Smooth muscle cell (in vitro differentiated cells): ENCODE measurements around the gene NARF. TPM values are rescaled to one million over a fixed set of nuclear protein-coding genes. Genes with fewer than 3 reads are reported as not detected.
"Not testable (repeated sequence)": the region's sequence is repeated elsewhere in the genome, so short reads cannot be mapped to it uniquely, and the experiment has no call there.

Experiments used
- DNase-seq: peaks from one replicate; lab custom pipeline; 2025; ENCODE audit not compliant: unreplicated experiment; lab: John Stamatoyannopoulos, UW
- H2AFZ ChIP-seq: fragments of 200-600 bp; sonication (generic); 2 replicates; pipeline ENCODE4 v1.6.0; 2016; ENCODE audit warnings: antibody characterized with exemption, low read depth, mild to moderate bottlenecking
- H3F3A ChIP-seq: fragments of 200-600 bp; sonication (generic); 2 replicates; pipeline ENCODE4 v1.6.0; 2017; ENCODE audit warnings: antibody characterized with exemption, low read depth
- H3K27ac ChIP-seq: fragments of 200-600 bp; sonication (generic); 2 replicates; pipeline ENCODE4 v1.5.1; 2016; ENCODE audit warnings: low read depth, mild to moderate bottlenecking
- H3K27me3 ChIP-seq: fragments of 200-600 bp; sonication (generic); 2 replicates; pipeline ENCODE4 v1.6.1; 2016; ENCODE audit warnings: low read depth, mild to moderate bottlenecking
- H3K36me3 ChIP-seq: fragments of 200-600 bp; sonication (generic); 2 replicates; pipeline ENCODE4 v1.5.1; 2016; ENCODE audit warnings: low read depth
- H3K4me1 ChIP-seq: fragments of 200-600 bp; sonication (generic); 2 replicates; pipeline ENCODE4 v1.5.1; 2016; ENCODE audit warnings: low read depth
- H3K4me2 ChIP-seq: fragments of 200-600 bp; sonication (generic); 2 replicates; pipeline ENCODE4 v1.6.0; 2016; ENCODE audit warnings: mild to moderate bottlenecking
- H3K4me3 ChIP-seq: fragments of 200-600 bp; sonication (generic); 2 replicates; pipeline ENCODE4 v1.5.1; 2016; ENCODE audit warnings: mild to moderate bottlenecking
- H3K79me2 ChIP-seq: fragments of 200-600 bp; sonication (generic); 2 replicates; pipeline ENCODE4 v1.6.0; 2016; ENCODE audit warnings: low read depth, mild to moderate bottlenecking
- H3K9ac ChIP-seq: fragments of 200-600 bp; sonication (generic); 2 replicates; pipeline ENCODE4 v1.6.0; 2016; ENCODE audit warnings: low read depth
- H3K9me3 ChIP-seq: fragments of 200-600 bp; sonication (generic); replicated peaks from 2 replicates; pipeline ENCODE4 v1.5.1; 2016; ENCODE audit warnings: low read depth
- H4K20me1 ChIP-seq: fragments of 200-600 bp; sonication (generic); 2 replicates; pipeline ENCODE4 v1.6.0; 2016; ENCODE audit warnings: low read depth
- CTCF ChIP-seq: fragments of 200-600 bp; sonication (generic); IDR thresholded peaks from 2 replicates; pipeline ENCODE4 v1.5.1; 2017; ENCODE audit warnings: borderline replicate concordance, mild to moderate bottlenecking, antibody characterized with exemption; ENCODE audit not compliant: insufficient read depth, poor library complexity, severe bottlenecking
- WGBS: methylation state at CpG from one replicate; pipeline ENCODE4 v1.1.7; 2016; ENCODE audit warnings: low lambda C conversion rate; 5-methylcytosine and 5-hydroxymethylcytosine counted together
- polyA plus RNA-seq: library from polyadenylated mRNA; unstranded; fragments of >200 nt; fragmentation: Nextera tagmentation; extraction: Ambion mirVana; gene quantifications from 2 replicates; pipeline ENCODE4 v1.2.1, GENCODE V29; 2016
- total RNA-seq: library from RNA; depleted of rRNA; stranded (reverse); fragments of >200 nt; gene quantifications from 2 replicates; pipeline ENCODE4 v1.2.3, GENCODE V29; 2014

The NARF gene
- total and polyA plus RNA-seq, 2 experiments from 2014 or later = 52.0 to 178 TPM

GRCh38 chr17:82531431-82531881 is 72.9 kb downstream of the NARF start:
- no peak overlapping the region for H3K4me3 ChIP-seq
- H3K9me3 ChIP-seq = no peaks in the 10 kb centered on the region
- H3K9ac ChIP-seq = no peak overlapping the region
- no peak for DNase-seq
- peaks cover 97% of the 10 kb centered on the region for H3K79me2 ChIP-seq
- peaks cover 16% of the 10 kb centered on the region for H3F3A ChIP-seq
- 68% methylated on average over 7 of the region's 7 CpGs for WGBS
- TF ChIP-seq CTCF = no peak
- peaks cover 28% of the 10 kb centered on the region for H3K4me1 ChIP-seq
- H3K4me2 ChIP-seq = peak overlapping the region; percentile 21
- H2AFZ ChIP-seq = no peak overlapping the region
- peak overlapping the region; percentile 67 for H3K27ac ChIP-seq
- H3K36me3 ChIP-seq = no peaks in the 10 kb centered on the region
- no peaks in the 10 kb centered on the region for H3K27me3 ChIP-seq
- peaks cover 100% of the 10 kb centered on the region for H4K20me1 ChIP-seq

- Histone ChIP-seq H2AFZ (no peak overlapping the region), H3K4me1 (peaks cover 31% of the 10 kb centered on the region), H3K27me3 (no peaks in the 10 kb centered on the region), H3K9ac (no peak overlapping the region), H4K20me1 (peaks cover 100% of the 10 kb centered on the region), H3K36me3 (no peaks in the 10 kb centered on the region), H3K9me3 (no peaks in the 10 kb centered on the region), H3K4me2 (no peak overlapping the region), H3K27ac (peak overlapping the region; percentile 93), H3K4me3 (no peak overlapping the region), H3F3A (peaks cover 36% of the 10 kb centered on the region), H3K79me2 (peaks cover 97% of the 10 kb centered on the region)
- WGBS = 72% methylated on average over 7 of the region's 7 CpGs
- DNase-seq = no peak
- TF ChIP-seq CTCF = no peak
Measured at GRCh38 chr17:82534401-82534812, 75.9 kb downstream of the NARF start.

GRCh38 chr17:82536512-82537201 is 78.1 kb downstream of the NARF start:
- no peak for TF ChIP-seq CTCF
- Histone ChIP-seq H4K20me1 (peaks cover 100% of the 10 kb centered on the region), H3K27ac (peak overlapping the region; percentile 93), H3K4me1 (peaks cover 25% of the 10 kb centered on the region), H3K9me3 (no peaks in the 10 kb centered on the region), H3K9ac (peak overlapping the region; percentile 69), H3F3A (peaks cover 36% of the 10 kb centered on the region), H3K4me3 (peak overlapping the region; percentile 8), H2AFZ (no peak overlapping the region), H3K79me2 (peaks cover 98% of the 10 kb centered on the region), H3K36me3 (no peaks in the 10 kb centered on the region), H3K27me3 (no peaks in the 10 kb centered on the region), H3K4me2 (peak overlapping the region; percentile 70)
- no peak for DNase-seq
- 34% methylated on average over 6 of the region's 6 CpGs for WGBS

GRCh38 chr17:82537228-82537627 is 78.7 kb downstream of the NARF start:
- not testable (repeated sequence) for H2AFZ ChIP-seq, H3K9me3 ChIP-seq, H3K4me3 ChIP-seq, H3K36me3 ChIP-seq, DNase-seq, H3K9ac ChIP-seq, H3K27me3 ChIP-seq
- 87% methylated on average over 9 of the region's 9 CpGs for WGBS
- H3K4me2 ChIP-seq = peak overlapping the region; percentile 70
- H3K27ac ChIP-seq = peak overlapping the region; percentile 93
- peaks cover 36% of the 10 kb centered on the region for H3F3A ChIP-seq
- peaks cover 100% of the 10 kb centered on the region for H4K20me1 ChIP-seq
- peaks cover 98% of the 10 kb centered on the region for H3K79me2 ChIP-seq
- H3K4me1 ChIP-seq = peaks cover 22% of the 10 kb centered on the region

- DNase-seq, H3K4me2 ChIP-seq, H3K9ac ChIP-seq, H3K4me3 ChIP-seq, H2AFZ ChIP-seq, H3K27me3 ChIP-seq, H3K9me3 ChIP-seq, H3K36me3 ChIP-seq: not testable (repeated sequence)
- WGBS = 97% methylated on average over 18 of the region's 18 CpGs
- Histone ChIP-seq H4K20me1 (peaks cover 100% of the 10 kb centered on the region), H3K79me2 (peaks cover 98% of the 10 kb centered on the region), H3F3A (peaks cover 36% of the 10 kb centered on the region), H3K27ac (peak overlapping the region; percentile 93), H3K4me1 (peaks cover 22% of the 10 kb centered on the region)
Measured at GRCh38 chr17:82539076-82539475, 80.5 kb downstream of the NARF start.
